Jurkat, Clone E6-1 (cell line): ENCODE results near the gene CCT7.

ENCODE experiments used
- DNase-seq: peaks from one replicate; pipeline ENCODE4 v3.0.0-alpha.2; 2011; ENCODE audit warnings: low read depth, low spot score
- H3K4me3 ChIP-seq: 2 replicates; pipeline ENCODE4 v1.5.1; 2011; ENCODE audit warnings: mild to moderate bottlenecking, low read length, control low read depth, moderate library complexity

Gene CCT7

DNA sequence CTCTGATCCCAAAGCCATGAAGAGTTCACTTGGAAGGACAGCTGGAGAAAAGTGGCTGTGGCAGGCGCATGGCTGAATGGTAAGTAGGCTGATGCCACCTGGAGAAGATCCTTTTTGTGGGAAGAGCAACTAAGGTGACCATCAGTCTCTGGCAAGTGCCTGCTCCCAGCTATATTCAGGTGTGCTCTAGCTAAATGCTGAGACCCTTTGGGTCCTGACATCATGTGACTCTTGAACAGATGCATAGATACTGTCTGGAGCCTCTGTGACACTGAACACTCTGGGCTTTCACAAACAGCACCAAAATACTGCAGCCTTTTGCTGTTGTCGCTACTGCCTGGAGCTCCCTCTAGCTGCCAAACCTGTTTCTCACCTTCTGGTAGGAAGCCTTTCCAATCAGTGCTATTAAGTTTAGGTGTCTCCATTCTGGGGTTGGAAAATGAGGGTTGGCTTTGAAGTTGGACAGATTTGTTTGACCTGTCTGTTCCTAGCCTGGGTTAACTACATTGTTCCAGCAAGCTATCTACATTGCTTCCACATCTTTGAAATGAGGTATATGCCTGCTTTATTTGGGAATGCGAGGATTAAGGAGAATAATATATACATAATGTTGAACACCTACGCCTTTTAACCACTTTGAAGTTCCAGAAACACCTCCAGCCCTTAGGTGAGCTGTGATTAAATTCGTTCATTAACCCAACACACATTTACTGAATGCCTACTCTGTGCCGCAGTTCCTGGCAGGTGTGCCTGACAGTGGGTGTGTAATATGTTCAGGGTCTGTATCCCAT, 56.1 kb downstream of the CCT7 start:
- no peak overlapping the region for H3K4me3 ChIP-seq
- DNase-seq: peak; percentile 48

DNA sequence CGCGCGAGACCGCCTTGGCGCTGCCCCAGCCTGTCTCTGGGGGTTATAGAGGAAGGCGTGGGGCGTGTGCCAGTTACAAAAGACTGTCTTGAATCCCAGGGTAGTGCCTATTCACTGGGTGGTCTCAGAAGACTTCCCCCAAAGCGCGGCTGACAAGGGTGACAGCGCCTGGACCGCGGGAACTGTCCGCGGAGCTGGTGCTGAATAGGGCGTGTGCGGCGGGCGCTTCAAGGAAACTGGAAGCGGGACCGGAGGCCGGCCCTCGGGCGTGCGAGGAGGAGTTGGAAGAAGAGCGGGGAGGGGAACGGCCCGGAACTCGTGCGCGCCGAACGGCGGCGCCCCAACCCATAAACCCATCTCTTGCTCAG, 57.0 kb downstream of the CCT7 start:
- peak overlapping the region; percentile 13; the same call in 1 of the 2 replicates for H3K4me3 ChIP-seq
- DNase-seq: peak; percentile 51

DNA sequence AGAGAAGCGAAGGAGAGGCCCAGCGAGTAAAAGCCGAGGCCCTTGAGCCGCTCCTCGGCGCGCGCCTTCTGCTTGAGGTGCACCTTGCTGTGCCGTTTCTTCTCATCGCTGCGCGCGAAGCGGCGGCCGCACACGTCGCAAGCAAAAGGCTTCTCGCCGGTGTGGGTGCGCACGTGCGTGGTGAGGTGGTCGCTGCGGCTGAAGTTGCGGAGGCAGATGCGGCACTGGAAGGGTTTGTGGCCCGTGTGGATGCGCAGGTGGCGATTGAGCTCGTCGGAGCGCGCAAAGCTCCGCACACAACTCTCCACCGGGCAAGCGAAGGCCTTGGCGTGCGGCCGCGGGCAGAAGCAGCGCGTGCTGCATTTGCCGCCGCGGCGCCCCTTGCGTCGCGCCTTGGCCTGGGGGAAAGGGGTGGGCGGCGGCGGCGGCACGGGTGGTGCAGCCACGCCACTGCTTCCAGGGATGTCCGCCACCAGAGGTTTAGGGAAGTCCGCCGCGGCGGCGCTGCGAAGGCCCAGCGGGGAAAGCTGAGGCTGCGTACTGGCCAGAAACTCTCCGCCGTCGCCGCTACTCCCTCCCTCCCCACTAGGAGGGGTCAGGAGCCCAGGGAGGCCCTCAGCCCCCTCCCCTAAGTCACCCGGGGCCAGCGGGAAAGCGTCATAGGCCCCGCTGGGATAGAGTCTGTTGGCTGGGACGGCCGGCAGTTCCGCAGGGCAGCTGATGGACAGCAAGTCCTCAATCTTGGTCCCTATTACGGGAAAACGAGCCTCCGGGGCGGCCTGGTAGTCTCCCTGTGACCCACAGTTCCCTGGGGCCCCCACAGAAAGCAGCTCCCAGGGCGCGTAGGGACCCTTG, 57.6 kb downstream of the CCT7 start:
- H3K4me3 ChIP-seq: peak overlapping the region; percentile 13; the same call in 1 of the 2 replicates
- no peak for DNase-seq

DNA sequence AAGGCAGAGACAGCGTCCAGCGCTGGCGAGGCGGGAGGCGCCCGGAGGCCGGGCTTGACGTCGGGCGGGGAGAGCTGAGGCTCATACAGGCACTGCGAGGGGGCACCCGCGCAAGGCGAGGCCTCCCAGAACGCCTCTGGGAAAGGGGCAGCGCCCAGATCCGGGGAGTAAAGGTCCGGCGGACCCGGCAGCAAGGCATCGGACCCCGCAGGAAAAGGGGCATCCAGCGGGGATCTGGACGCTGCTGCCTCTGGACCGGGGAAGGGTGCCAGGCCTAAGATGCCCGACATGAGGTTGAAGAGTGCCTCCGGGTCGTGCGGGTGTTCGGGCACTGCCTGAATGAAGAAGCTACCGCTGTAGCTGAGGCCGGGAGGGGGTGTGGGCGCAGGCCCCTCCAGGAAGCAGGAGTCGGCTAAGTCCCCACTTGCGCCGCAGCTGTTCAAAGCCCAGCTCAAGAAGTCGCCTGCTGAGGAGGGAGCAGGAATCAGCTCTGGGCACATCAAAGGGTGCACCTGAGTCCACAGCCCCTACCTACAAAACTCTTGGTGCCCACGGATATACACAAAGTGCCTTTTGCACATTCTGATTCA, 58.3 kb downstream of the CCT7 start:
- no peak overlapping the region for H3K4me3 ChIP-seq
- DNase-seq: no peak

DNA sequence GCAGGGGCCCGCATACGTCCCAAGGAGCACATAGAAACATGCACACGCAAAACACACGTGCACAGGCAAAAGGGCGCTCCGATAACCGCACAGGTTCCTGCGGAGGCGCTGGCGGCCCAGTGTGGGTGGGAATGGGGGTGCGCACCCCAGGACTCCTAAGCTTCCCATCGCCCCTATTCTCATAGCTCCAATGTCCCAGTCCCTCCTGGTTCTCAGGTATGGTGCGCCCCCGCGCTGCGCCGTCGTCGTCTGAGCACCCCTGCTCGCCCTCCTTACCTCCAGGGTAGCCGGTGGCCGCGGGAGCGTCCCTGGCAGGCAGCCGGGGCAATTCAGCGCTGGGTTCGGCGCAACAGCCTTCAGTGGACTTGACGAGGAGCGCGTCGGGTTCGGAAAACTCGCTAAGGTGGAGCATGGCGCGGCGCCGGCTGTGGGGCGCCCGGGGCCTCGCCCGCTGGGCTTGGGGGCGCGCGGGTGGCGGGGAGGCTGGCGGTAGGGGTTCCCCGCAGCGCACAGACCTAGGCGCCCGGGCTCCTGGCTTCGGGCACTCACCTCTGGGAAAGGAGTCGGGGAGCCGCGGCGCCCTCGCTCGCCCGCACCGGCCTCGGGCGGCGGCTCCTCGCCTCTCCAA, 58.9 kb downstream of the CCT7 start:
- no peak for DNase-seq
- peak overlapping the region; percentile 35 for H3K4me3 ChIP-seq

DNA sequence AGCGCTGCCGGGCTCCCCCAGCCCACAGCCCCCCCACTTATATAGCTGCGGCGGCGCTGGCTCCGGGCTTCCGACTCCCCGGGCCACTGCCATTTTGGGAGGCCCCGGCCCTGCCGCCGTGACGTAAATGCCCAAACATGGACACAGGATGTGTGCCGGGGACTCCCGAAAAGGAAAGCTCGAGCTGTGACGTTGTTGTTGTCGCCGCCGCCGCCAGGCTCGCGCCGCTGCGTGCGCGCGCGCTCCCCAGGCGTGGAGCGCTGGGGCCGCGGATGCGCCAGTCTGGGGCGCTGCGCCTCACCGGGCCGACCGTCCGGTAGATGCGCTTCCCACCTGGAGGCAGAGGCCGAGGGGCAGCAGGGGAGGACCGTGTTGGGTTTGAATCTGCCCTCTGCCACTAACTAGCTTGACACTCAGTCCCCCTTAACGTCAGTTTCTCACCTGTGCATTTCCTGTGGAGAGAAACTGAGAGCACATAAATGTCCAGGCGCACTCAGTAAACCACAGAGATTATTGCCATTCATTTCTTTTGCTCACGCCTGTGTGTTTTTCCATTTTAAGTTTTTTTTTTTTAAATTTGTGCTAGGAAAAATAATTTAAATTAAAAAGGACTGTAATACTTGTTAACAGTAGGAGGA, 59.5 kb downstream of the CCT7 start, which contains the start of gene EGR4:
EGR4 (minus strand) TSS at position 15 of the 638 bp plus-strand sequence. CDS start 231 bp downstream, outside the sequence.
- peak; percentile 78 for DNase-seq
- peak within 1 kb of the TSS; percentile 56 for H3K4me3 ChIP-seq

DNA sequence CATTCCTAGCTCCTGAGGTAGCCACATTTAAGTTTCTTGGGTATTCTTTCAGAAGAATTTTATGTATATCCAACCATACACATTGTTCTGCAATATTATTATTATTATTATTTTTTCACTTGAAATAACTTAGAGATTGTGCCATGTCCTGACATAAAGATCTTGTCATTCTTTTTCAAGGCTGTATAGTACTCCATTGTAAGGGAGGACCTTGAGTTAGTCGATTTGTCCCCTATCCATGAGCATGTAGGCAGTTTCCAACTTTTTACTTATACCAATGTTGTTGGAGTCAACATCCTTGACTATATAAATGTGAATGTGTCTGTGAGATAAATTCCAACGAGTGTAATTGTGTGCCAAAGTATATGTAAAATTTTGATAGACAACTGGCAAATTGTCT, 60.1 kb downstream of the CCT7 start:
- no peak overlapping the region for H3K4me3 ChIP-seq

DNA sequence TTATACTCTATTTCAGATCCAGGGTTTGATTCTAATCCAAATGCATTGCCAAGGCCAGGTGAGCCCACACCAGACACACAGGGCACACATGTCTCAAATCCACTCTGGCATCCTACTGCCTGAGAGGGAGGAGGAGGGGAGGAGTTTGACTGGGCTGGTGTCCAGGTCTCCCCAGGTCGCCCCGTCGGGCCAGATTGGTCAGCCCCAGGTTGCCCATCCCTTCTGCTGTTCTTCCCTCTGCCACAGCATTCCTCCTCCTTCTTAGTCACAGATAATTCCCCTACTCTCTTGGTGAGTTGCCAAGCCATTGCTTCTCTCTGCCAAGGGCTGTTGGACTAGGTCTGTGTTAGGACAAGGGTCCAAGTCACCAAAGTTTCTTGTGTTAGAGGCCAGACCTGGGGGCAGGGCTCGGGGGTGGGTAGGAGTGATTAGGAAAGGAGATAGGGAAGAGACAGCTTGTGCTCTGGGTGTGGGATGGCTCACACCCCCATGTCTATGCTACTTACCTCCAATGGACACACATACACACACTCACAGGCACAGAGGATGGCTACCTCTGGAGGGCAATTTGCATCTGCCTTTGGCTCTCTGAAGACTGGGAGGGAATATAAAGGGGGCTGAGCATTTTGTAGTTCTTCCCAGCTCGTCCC, 61.8 kb downstream of the CCT7 start:
- H3K4me3 ChIP-seq: no peak overlapping the region
- DNase-seq: no peak

More for the DNA sequence above, 60.1 kb downstream of the CCT7 start:
- no peak for DNase-seq

DNA sequence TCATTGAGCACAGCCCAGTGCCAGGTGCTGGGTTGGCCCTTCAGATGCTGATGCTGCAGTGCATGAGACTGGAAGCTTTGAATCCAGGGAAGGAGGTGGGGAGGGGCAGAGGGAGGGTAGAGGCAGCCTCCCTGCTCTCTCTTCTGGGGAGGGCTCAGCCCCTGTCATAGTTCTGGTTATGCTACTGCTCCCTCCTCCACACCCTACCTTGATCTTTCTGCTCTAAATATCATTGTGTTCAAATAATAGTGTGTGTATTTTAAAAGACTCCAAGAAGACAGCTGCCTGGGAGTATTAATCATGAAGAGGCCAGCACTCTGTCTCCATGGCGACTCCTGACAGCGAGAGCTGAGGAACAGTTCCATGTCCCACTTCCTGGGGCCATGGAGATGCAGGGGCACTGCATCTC, 63.0 kb downstream of the CCT7 start:
- no peak for DNase-seq
- H3K4me3 ChIP-seq: no peak overlapping the region

DNA sequence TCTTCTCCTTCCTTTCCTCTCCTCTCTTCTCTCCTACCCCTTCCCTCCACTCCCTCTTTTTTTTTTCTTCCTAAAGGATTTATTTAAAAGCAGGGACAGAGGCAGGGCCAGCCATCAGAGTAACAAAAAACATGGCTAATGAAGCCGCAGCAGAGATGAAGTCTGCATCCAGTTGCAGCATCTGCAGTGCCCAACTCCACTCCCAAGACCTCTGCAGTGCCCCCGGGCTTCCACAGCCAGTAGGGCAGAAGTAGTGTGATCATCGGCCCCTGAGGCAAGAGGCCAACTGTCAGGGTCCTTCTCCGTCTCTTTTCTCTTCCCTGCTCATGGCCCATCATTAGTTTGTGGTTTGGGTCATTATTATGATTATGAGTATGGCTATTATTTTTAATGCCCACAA, 63.5 kb downstream of the CCT7 start:
- DNase-seq: no peak

DNA sequence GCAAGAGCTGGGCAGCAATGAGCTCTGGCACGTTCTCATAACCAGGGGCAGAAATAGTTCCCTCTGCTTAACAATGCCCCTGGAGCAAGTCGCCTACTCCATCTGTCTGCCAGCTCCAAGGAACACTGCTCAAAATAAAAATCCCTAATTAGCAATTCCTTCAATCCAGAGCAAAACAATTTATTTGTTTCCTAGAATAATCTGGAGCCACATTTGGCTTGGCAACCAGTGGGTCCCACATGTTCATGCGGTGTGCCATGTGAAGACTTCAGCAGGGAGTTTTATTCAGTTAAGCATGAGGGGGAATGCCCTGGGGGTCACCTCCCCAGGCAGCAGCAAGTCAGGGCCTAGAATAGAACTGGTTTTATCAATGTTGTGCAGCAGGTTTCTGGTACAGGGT, 66.8 kb downstream of the CCT7 start:
- no peak overlapping the region for H3K4me3 ChIP-seq
- no peak for DNase-seq

More for the DNA sequence above, 63.5 kb downstream of the CCT7 start:
- no peak overlapping the region for H3K4me3 ChIP-seq

DNA sequence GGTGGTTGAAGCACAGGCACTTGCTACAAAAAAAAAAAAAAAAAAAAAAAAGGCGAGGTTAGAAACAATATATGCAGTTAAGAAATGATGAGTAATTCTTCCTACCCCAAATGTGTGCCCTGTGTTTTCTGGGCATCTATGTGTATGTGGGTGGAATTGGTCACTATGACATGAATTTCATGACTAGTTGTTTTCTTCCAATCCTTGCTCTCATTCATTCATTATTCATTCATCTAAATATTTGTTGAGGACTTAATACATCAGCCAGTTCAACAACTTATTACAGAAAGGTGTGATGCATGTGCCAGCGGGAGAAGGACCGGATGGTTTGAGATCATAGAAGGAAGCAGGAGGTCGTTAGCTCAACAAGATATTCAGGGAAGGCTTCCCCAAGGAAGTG, 67.5 kb downstream of the CCT7 start:
- no peak overlapping the region for H3K4me3 ChIP-seq
- DNase-seq: no peak
